ENCODE data around the gene CHMP2B. TPM values are rescaled to one million over a fixed set of nuclear protein-coding genes. Genes with fewer than 3 reads are reported as not detected.

The CHMP2B gene
- total RNA-seq, 1 donor from 2014 or later, result 36.0 TPM

DNA sequence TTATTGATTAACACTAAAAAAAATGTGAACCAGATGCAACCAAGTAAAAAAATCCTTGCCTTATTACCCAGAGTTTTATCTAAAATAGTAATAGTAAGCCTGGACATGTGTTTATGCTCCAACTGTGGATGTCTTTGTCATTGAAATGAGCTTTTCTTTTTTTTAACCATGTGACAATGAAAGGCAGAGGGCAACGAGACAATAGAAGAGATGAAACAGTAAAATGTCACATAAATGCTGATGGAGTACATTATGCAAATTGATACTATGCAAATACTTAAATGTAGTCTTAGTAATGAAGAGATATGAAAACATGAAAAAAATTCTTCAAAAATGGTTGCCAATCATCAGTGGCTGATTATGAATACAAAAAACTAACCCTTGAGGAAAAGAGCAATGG lies 20.5 kb upstream of the CHMP2B start:
- Mint-ChIP-seq H3K36me3 (ENCODE audit: low read depth) (no peaks in the 10 kb centered on the region), H3K27me3 (ENCODE audit: low read depth) (peaks cover 15% of the 10 kb centered on the region), H3K4me3 (ENCODE audit: unreplicated experiment) (no peak overlapping the region), H3K9me3 (ENCODE audit: low read depth) (no peaks in the 10 kb centered on the region), H3K27ac (ENCODE audit: unreplicated experiment) (no peak overlapping the region), H3K4me1 (ENCODE audit: low read depth) (peaks cover 2% of the 10 kb centered on the region)
- TF ChIP-seq, protein P1, sequence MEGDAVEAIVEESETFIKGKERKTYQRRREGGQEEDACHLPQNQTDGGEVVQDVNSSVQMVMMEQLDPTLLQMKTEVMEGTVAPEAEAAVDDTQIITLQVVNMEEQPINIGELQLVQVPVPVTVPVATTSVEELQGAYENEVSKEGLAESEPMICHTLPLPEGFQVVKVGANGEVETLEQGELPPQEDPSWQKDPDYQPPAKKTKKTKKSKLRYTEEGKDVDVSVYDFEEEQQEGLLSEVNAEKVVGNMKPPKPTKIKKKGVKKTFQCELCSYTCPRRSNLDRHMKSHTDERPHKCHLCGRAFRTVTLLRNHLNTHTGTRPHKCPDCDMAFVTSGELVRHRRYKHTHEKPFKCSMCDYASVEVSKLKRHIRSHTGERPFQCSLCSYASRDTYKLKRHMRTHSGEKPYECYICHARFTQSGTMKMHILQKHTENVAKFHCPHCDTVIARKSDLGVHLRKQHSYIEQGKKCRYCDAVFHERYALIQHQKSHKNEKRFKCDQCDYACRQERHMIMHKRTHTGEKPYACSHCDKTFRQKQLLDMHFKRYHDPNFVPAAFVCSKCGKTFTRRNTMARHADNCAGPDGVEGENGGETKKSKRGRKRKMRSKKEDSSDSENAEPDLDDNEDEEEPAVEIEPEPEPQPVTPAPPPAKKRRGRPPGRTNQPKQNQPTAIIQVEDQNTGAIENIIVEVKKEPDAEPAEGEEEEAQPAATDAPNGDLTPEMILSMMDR (IDR thresholded peaks at IDR 0.05), result no peak
- no peak for DNase-seq (ENCODE audit: low spot score)

DNA sequence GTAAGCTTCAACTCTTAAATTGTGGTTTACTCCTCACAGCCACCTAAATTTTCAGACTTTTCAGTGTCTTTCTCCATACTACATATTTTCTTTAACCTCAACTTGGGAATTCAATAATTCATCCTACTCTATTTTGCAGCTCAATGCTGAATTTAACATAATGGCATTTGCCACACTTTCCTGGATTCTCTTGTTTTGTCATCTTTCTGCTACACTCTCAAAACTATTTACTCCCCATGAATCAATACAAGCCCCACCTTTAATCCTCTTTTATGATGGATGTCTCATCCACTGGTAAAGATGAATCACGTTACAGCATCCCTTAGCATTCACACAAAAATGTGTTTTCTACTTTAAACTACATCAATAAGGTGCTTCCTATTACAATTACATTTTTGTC lies 19.6 kb upstream of the CHMP2B start:
- no peaks in the 10 kb centered on the region for H3K36me3 Mint-ChIP-seq (ENCODE audit: low read depth)
- no peak for DNase-seq (ENCODE audit: low spot score)
- H3K27ac Mint-ChIP-seq (ENCODE audit: unreplicated experiment), result no peak overlapping the region
- peaks cover 19% of the 10 kb centered on the region for H3K27me3 Mint-ChIP-seq (ENCODE audit: low read depth)
- peaks cover 2% of the 10 kb centered on the region for H3K4me1 Mint-ChIP-seq (ENCODE audit: low read depth)
- H3K4me3 Mint-ChIP-seq (ENCODE audit: unreplicated experiment), result no peak overlapping the region
- TF ChIP-seq, protein P1 (IDR thresholded peaks at IDR 0.05), result no peak
- no peaks in the 10 kb centered on the region for H3K9me3 Mint-ChIP-seq (ENCODE audit: low read depth)

DNA sequence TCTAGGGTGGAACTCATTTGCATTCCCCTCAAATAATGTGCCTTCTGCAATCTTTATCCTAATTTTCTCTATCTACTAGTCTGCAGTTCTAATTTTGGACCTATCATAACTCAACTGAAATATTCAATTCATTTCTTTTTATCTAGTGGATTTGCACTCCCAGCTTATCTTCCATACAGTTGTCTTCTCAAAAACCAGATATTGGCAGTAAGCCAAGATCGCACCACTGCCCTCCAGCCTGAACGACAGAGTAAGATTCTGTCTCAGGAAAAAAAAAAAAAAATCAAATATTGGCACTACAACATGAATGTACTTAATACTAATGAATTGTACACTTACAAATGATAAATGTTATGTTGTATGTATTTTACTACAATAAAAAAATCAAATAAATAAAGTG lies 18.0 kb upstream of the CHMP2B start:
- H3K9me3 Mint-ChIP-seq (ENCODE audit: low read depth), result no peaks in the 10 kb centered on the region
- no peaks in the 10 kb centered on the region for H3K36me3 Mint-ChIP-seq (ENCODE audit: low read depth)
- TF ChIP-seq, protein P1 (IDR thresholded peaks at IDR 0.05), result no peak
- DNase-seq (ENCODE audit: low spot score), result no peak
- peaks cover 2% of the 10 kb centered on the region for H3K4me1 Mint-ChIP-seq (ENCODE audit: low read depth)
- H3K4me3 Mint-ChIP-seq (ENCODE audit: unreplicated experiment), result no peak overlapping the region
- H3K27ac Mint-ChIP-seq (ENCODE audit: unreplicated experiment), result no peak overlapping the region
- H3K27me3 Mint-ChIP-seq (ENCODE audit: low read depth), result peaks cover 26% of the 10 kb centered on the region

DNA sequence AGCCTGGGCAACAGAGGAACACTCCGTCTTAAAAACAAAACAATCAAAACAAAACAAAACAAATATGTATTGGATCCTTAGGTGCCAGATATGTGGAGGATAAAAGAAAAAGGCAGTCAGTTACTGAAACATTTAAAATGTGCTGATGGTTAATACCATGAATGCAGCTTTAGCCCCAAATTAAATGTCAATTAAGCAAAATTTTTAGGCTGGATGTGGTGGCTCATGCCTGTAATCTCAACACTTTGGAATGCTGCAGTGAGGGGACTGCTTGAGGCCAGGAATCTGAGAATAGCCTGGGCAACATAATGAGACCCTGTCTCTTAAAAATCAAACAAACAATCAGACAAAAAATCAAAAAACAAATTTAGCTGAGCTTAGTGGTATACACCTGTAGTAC lies 8.5 kb upstream of the CHMP2B start:
- DNase-seq (ENCODE audit: low spot score), result no peak
- no peak overlapping the region for H3K4me3 Mint-ChIP-seq (ENCODE audit: unreplicated experiment)
- peaks cover 52% of the 10 kb centered on the region for H3K27me3 Mint-ChIP-seq (ENCODE audit: low read depth)
- no peaks in the 10 kb centered on the region for H3K9me3 Mint-ChIP-seq (ENCODE audit: low read depth)
- H3K4me1 Mint-ChIP-seq (ENCODE audit: low read depth), result no peaks in the 10 kb centered on the region
- TF ChIP-seq, protein P1 (IDR thresholded peaks at IDR 0.05), result no peak
- H3K36me3 Mint-ChIP-seq (ENCODE audit: low read depth), result peaks cover 2% of the 10 kb centered on the region
- H3K27ac Mint-ChIP-seq (ENCODE audit: unreplicated experiment), result no peak overlapping the region

DNA sequence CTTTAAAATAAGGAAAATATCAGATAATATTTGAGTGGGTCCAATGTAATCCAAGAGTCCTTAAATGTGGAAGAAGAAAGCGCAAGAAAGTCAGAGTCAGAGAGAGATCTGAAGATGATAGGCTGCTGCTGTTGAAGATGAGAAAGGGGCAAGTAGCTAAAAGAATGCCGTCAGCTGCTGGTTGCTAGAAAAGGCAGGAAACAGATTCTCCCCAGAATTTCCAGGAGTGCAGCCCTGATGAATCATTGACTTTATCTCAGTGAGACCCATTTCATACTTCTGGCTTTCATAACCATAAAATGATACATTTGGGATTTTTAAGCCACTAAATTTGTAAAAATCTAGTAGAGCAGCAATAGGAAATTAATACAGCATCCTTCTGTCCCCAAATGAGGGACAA lies 7.5 kb upstream of the CHMP2B start:
- Mint-ChIP-seq H3K9me3 (ENCODE audit: low read depth) (no peaks in the 10 kb centered on the region), H3K4me1 (ENCODE audit: low read depth) (no peaks in the 10 kb centered on the region), H3K4me3 (ENCODE audit: unreplicated experiment) (no peak overlapping the region), H3K36me3 (ENCODE audit: low read depth) (peaks cover 2% of the 10 kb centered on the region), H3K27me3 (ENCODE audit: low read depth) (peaks cover 48% of the 10 kb centered on the region), H3K27ac (ENCODE audit: unreplicated experiment) (no peak overlapping the region)
- DNase-seq (ENCODE audit: low spot score), result no peak
- TF ChIP-seq, protein P1 (IDR thresholded peaks at IDR 0.05), result no peak
